NCI-H82 treated with DMSO at 0.1 percent for 48 hours (cell line): ENCODE data around the gene SHFL.

Experiments used
- DNase-seq: peaks from one replicate; lab custom pipeline; 2025; ENCODE audit not compliant: unreplicated experiment; lab: John Stamatoyannopoulos, UW

The SHFL gene

DNA sequence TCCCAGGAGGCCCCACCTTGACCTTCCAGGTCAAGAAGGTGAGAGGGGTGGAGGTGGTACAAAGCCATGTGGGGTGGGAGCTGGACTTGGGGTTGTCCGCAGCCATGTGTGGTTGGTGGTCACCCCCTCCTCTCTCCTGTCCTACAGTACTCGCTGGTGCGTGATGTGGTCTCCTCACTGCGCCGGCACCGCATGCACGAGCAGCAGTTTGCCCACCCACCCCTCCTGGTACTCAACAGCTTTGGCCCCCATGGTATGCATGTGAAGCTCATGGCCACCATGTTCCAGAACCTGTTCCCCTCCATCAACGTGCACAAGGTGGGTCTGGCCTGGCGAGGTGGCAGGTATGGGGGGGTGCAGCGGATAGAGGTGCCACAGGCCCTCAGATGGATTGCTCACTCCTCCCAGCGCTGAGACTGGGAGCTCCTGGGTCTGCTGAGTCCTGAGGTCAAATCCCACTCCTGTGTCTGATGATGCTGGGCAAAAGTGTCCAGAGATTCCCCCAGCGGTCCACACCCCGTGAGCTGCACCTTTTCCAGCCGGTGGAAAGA is 21.8 kb downstream of the SHFL start:
- DNase-seq = no peak

DNA sequence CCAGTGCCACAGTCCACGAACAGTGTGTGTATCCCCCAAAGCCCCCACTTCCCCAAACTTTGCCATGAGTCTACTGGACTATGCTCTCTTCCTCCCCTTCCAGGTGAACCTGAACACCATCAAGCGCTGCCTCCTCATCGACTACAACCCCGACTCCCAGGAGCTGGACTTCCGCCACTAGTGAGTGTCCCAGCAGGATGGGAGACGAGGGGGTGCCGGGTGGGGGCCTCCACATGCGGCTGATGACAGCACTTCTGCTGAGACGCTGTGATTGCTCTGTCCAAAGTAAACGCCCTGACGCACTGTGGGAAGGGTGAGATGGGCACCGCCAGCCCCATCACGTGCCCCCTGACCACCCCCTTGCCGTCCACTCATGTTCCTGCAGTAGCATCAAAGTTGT is 23.4 kb downstream of the SHFL start:
- no peak for DNase-seq

DNA sequence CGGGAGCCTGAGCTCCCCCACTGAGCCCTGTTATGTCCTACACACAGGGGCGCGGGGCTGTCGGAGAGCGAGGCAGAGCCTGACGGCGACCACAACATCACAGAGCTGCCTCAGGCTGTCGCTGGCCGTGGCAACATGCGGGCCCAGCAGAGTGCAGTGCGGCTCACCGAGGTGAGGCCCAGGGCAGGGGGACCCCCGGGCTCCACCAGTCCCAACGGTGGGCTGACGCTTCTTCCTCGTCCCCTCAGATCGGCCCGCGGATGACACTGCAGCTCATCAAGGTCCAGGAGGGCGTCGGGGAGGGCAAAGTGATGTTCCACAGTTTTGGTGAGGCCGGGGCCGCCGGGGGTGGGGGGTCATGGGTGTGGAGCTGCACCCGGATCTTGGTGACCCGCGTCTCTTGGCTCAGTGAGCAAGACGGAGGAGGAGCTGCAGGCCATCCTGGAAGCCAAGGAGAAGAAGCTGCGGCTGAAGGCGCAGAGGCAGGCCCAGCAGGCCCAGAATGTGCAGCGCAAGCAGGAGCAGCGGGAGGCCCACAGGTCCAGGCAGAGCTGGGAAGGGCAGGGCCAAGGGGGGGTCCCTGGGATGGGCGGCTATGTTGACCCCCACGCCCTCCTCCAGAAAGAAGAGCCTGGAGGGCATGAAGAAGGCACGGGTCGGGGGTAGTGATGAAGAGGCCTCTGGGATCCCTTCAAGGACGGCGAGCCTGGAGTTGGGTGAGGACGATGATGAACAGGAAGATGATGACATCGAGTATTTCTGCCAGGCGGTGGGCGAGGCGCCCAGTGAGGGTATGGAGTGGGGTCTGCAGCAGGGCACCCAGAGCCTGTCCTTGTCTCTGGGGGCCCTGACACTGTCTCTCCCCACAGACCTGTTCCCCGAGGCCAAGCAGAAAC is 24.2 kb downstream of the SHFL start:
- DNase-seq = no peak

DNA sequence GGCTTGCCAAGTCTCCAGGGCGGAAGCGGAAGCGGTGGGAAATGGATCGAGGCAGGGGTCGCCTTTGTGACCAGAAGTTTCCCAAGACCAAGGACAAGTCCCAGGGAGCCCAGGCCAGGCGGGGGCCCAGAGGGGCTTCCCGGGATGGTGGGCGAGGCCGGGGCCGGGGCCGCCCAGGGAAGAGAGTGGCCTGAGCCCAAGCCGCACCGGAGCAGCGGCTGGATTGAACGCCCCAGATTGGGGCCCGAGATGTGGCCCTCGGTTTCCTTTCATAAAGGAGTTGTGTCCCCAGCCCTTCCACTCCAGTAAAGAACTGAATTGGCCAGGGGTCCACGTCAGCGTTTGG is 24.8 kb downstream of the SHFL start:
- DNase-seq = no peak

DNA sequence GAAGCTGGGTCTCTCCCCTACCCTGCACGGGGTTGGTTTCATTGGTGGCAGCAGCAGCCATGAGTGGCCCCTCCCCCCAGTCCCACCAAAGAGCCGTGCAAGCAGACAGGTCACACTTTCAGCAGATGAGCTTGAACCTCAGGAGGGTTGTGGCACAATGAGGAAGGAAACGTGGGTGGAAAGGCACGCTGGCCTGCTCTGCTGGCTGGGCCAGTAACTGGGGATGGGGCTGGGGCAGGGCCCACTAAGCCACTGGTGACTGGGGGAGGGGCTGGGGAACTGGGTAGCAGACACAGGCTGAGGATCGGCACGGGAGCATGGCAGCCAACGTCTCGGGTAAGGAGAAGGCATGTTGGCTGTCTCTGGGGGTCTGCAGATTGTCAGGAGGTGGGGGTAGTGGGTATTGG is 25.3 kb downstream of the SHFL start, which contains the start of gene P2RY11:
Gene P2RY11 (plus strand): TSS at position 289 of the 407 bp plus-strand sequence. CDS start 29 bp downstream, at position 318.
- no peak for DNase-seq

DNA sequence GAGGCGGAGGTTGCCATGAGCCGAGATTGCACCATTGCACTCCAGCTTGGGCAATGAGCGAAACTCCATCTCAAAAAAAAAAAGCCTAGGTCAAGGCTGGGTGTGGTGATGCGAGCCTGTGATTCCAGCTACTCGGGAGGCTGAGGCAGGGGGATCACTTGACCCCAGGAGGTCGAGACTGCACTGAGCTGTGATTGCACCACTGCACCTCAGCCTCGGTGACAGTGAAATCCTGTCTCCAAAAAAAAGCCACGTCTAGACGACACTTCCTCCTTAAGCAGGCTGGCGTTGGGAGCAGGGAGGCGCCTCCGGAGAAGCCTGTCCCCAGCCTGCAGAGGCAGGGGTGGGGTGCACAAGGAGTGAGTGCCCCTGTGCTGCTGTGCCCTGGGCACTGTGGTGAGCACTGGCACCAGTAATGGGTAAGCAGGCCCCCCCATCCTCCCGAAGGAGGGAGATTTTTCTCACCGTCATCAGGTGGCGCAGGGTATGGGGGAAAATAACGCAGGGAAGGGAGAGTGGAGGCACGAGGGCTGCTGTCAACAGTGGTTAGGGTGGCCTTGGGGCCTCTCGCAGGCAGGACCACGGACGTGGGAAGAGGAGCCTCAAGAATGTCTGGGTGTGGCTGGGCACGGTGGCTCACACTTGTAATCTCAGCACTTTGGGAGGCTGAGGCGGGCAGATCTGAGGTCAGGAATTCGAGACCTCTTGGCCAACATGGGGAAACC is 26.1 kb downstream of the SHFL start:
- DNase-seq = no peak

DNA sequence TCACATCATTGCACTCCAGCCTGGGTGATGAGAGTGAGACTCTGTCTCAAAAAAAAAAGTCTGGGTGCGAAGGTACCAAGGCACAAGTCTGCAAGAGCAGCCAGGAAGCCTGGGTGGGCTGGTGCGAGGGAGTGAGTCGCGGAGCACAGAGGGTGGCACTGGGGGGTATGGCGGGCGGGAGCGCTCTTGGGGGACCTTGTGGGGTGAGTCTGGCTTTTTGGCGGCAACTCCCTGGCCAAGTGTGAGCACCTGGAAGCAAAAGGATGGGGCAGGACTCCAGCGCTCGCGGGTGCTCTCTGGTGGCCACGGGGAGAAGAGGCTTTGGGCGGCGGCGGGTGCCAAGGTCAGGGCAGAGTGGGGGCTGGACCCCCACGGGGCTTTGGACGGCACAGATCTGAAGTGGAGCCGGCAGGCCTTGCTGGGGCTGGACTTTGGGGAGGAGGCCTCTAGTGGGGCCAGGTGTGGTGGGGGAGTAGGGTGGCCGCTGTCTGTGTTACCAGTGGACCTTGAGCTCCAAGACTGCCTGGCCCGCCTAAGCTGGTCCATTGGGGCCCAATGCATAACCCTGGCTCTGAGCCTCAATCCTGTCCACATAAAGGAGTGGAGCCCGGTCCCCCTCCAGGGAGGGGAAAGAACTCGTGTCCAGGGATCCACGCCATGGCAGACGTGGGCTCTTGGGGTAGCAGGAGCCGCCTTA is 26.9 kb downstream of the SHFL start:
- DNase-seq = peak; percentile 26

DNA sequence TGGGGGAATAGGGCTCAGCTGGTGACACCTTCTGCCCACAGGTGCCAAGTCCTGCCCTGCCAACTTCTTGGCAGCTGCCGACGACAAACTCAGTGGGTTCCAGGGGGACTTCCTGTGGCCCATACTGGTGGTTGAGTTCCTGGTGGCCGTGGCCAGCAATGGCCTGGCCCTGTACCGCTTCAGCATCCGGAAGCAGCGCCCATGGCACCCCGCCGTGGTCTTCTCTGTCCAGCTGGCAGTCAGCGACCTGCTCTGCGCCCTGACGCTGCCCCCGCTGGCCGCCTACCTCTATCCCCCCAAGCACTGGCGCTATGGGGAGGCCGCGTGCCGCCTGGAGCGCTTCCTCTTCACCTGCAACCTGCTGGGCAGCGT is 27.5 kb downstream of the SHFL start:
- DNase-seq = no peak

DNA sequence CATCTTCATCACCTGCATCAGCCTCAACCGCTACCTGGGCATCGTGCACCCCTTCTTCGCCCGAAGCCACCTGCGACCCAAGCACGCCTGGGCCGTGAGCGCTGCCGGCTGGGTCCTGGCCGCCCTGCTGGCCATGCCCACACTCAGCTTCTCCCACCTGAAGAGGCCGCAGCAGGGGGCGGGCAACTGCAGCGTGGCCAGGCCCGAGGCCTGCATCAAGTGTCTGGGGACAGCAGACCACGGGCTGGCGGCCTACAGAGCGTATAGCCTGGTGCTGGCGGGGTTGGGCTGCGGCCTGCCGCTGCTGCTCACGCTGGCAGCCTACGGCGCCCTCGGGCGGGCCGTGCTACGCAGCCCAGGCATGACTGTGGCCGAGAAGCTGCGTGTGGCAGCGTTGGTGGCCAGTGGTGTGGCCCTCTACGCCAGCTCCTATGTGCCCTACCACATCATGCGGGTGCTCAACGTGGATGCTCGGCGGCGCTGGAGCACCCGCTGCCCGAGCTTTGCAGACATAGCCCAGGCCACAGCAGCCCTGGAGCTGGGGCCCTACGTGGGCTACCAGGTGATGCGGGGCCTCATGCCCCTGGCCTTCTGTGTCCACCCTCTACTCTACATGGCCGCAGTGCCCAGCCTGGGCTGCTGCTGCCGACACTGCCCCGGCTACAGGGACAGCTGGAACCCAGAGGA is 28.0 kb downstream of the SHFL start:
- no peak for DNase-seq

DNA sequence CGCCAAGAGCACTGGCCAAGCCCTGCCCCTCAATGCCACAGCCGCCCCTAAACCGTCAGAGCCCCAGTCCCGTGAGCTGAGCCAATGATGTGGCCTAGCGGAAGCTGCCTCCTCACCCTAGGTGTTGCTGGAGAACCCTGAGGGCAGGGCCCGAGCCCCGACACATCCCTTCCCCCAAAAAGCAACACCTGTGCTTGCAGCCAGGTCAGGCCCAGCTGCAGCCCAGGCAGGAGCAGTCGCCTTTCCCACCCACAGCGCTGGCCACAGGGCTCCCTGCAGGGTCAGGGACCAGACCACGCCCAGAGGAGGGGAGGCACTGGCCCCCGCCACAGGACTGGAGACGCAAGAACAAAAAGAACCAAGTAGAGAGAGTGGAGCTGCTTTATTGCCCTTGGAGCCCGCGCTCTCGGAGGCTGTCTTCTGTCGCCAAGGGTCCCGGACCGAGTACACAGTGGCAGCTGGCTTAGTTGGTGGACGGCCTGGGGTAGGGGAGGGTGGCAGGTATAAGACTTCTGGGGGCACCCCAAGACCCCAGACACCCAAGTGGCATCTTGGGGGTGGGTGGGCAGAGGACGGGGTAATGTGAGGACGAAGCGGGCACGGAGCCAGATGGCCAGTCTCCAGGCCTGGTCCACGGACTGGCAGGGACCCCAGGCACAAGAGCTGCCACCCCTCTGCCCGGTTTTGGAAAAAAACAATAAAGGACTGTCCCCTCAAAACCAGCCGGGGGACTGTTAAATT is 28.7 kb downstream of the SHFL start:
- no peak for DNase-seq

DNA sequence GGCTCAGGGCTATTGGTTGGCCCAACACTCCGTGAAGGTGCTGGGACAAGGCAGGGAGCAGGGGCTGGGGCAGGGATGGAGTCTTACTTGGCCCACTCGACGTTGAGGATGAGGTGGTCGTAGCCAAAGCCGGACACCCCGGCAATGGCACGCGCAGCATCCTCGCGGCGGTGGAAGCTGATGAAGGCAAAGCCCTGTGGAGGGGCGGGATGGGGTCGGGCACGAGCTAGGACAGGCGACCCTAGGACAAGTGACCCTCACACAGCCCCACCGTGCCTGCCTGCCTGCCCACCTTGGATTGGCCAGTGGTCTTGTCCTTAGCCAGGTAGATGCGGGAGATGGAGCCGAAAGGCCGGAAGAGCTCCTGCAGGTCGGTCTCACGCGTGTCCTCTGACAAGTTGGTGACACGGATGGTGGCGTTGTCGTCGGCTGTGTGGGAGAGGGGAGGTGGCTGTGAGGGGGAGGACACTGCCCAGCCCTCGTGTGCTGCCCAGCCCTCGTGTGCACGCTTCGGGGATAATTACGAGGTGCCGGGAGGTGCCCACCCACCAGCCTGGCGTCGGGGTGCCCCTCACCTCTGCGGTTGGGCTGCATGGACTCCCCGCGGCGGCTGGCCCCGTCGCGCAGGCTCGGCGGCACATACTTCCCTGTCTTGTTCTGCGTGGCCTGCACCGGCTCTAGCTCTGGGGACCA is 29.4 kb downstream of the SHFL start:
- no peak for DNase-seq

DNA sequence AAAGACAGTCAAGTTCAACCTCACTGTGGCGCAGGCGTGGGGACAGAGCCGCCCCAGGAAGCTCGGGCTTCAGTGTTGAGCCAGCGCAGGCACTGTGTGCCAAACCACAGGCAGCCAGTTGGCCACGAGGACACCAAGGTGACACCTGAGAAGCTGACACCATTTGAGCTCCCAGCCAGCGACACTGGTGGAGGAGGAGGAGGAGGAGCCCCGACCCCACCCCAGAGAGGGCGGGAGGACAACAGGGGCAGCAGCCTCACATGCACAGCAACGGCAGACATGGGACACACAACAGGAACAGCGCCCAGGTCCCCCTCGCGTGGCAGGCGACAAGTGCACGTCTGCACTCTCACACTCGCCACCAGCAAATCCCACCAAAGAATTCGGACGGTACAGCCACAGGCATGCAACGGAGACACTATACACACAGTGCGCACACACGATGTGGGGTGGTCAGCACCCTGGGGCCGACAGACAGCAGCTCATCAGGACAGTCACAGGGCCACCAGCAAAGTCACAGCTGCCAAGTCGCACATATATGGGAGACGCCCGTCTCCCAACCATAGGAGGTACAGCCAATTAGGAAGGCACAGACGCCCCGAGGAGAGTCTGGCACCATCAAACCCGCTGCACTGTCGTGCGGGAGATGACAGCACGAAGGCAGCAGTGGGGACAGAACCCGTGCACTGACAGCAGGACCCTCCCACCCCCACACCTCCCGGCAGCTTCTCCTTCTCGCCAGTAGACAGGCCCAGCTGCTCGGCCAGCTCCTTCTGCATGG is 30.2 kb downstream of the SHFL start:
- DNase-seq = no peak

DNA sequence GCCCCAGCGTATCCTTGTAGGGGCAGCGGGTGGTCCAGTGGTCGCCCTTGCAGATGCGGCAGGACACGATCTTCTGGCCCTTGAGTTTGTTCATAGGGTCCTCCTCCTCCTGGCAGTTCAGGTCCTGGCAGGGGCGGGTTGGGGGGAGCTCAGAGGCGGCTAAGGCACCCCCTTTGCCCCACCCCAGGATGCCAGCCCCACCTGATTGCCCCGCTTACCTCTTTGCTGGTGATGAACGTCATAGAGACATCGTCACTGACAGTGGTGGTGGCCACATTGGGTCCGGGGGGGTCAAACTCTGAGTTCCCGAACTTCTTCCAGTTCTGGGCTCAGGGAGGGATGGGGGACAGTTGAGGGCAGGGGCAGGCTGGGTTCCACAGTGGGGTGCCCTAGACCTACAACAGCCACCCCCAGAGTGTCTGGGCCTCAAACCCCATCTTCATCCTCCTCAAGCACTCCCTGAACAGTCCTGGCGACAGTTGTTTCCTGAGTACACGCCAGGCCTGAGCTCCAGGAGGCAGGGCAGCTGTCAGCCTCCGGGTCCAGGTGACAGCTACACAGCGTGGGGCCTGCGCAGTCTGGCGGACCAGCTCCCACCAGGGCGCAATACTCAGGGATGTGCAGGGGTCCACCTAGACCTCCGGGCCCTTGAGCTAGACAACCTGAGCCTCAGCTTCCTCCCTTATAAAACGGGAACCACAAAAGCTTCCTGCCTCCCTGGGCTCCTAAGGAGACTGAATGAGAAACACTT is 30.9 kb downstream of the SHFL start:
- DNase-seq = no peak

DNA sequence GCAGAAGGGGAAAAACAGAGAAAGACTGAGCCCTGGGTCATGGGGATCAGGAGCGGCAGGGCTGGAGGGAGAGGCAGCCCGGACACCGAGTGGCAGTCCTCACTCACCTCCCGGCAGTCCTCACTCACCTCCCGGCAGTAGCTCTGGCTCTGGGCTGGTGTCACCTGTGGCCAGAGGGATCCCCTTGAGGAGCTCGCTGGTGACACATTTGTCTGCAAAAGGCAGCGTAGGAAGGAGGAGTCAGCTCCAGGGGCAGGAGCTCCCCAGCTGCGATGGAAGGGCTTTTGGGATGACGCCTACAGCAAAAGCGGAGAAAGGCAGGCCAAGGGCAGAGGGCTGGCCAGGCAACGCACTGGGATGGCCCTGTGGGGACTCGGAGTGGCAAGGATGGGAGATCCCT is 32.8 kb downstream of the SHFL start:
- no peak for DNase-seq

DNA sequence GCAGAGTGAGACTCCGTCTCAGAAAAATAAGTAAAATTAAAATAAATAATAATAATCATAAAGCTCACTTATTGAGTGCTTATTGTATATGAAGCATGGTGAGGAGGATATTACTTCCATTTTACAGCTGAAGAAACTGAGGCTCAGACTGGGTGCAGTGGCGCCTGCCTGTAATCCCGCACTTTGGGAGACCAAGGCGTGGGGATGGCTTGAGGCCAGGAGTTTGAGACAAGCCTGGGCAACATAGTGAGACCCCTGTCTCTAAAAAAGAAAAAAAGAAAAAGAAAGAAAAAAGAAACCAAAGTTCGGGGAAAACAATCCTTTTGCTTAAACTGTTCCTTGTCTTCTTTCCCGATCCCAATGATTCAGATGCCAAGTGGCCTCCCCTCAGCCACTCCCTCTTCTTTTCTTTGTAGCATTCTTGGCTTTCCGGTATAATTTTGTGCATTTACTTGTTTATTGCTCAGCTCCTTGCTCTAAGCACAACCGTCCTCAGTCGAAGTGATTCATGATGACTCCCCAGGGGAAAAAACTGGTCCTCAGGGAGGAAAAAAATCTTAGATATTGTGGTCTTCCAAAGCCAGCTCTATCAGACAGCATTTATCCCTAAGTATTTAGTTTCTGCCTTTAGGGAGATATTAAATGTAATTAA is 34.5 kb downstream of the SHFL start:
- no peak for DNase-seq

DNA sequence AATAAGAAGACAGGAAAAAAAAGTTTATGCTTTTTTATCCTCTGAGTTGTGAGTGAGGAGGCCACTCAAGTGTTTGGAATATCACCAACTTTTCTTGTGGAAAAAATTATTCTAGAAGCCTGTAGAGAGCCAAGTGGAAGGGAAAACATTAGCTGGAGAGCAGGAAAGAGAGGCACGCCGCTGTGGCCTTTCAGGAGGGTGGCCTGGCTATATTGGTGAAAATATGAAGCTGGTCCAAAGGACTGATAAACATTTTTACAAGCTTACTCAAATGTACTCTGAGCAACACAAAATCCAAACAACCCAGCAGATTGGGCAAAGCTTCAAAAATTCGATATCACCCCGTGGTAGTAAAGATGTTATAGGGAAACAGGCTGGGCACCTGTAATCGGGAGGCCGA is 35.9 kb downstream of the SHFL start:
- no peak for DNase-seq

DNA sequence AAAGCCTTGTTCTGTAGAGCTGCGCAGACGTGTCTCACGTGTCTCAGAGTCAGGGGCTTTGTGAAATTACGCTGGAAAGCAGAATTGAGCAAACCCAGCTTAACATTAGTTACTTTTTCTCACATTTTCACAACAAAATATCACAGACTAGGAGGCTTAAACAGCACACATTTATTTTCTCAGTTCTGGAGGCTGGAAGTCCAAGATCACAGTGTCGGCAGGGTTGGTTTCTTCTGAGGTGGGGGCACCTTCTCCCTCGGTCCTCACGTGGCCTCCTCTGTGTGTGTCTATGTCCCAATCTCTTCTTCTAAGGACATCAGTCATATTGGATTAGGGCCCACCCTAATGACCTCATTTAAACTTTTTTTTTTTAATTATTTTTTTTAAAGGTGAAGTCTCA is 38.3 kb downstream of the SHFL start:
- DNase-seq = no peak

DNA sequence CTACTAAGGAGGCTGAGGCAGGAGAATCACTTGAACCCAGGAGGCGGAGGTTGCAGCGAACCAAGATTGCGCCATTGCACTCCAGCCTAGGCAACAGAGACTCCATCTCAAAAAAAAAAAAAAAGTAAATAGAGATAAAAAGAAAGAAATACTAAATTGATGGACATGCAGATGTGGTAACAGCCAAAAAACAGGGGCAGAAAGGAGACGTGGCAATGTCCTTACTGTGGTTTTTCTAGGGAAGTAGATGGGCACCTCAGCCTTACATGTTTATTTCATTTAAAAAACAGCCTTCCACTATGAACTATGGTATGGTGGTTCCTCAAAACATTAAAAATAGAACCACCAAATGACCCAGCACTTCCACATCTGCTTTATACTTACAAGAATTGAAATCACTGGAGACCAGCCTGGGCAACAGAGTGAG is 40.1 kb downstream of the SHFL start:
- no peak for DNase-seq
